Upper lobe of right lung (tissue), 1 donor: ENCODE results near the gene VSIG10L. TPM values are rescaled to one million over a fixed set of nuclear protein-coding genes. Genes with fewer than 3 reads are reported as not detected.

ENCODE experiments used
- ATAC-seq: fragments of 200-7000 bp; cut with Tn5 transposase; one replicate; pipeline ENCODE4 v1.9.1; 2020; ENCODE audit warnings: mild to moderate bottlenecking, moderate library complexity
- DNase-seq: peaks from one replicate; pipeline ENCODE4 v3.0.0-alpha.2; 2020
- H3K27ac ChIP-seq: fragments of 200-600 bp; one replicate; pipeline ENCODE4 v1.8.0; 2022
- H3K27me3 ChIP-seq: fragments of 200-600 bp; one replicate; pipeline ENCODE4 v1.8.0; 2022; ENCODE audit warnings: mild to moderate bottlenecking
- H3K36me3 ChIP-seq: fragments of 200-600 bp; one replicate; pipeline ENCODE4 v1.8.0; 2022
- H3K4me1 ChIP-seq: fragments of 200-600 bp; one replicate; pipeline ENCODE4 v1.8.0; 2022
- H3K4me3 ChIP-seq: fragments of 200-600 bp; one replicate; pipeline ENCODE4 v1.8.0; 2022; ENCODE audit warnings: mild to moderate bottlenecking
- H3K9me3 ChIP-seq: fragments of 200-600 bp; one replicate; pipeline ENCODE4 v1.8.0; 2022
- intact Hi-C: fragments of 100-400 bp; cut with DNase I; formaldehyde crosslinking; loops from one replicate; pipeline ENCODE4 v1.11.0; 2022
- total RNA-seq: library from RNA; stranded (reverse); fragmentation: NEBNext Ultra II Directional; extraction: Animal tissue kit (Norgen Biotek cat#: 25700); gene quantifications from one replicate; pipeline ENCODE4 v1.2.1, GENCODE V29; 2021
- TF ChIP-seq, protein P1 (sequence below): fragments of 200-600 bp; IDR thresholded peaks from one replicate; pipeline ENCODE4 v1.8.0; 2022; ENCODE audit warnings: antibody characterized with exemption
- donor health status: DM: no; HTN: yes; CAD: no; lungs with severe emphysema.

The VSIG10L gene
- total RNA-seq, 1 donor from 2014 or later, result 2.1 TPM

- DNase-seq (no peak), ATAC-seq (no peak)
- H3K36me3 ChIP-seq, result no peaks in the 10 kb centered on the region
- H3K4me1 ChIP-seq, result no peaks in the 10 kb centered on the region
- no peak overlapping the region for H3K27ac ChIP-seq
- H3K9me3 ChIP-seq, result no peaks in the 10 kb centered on the region
- no peak overlapping the region for H3K4me3 ChIP-seq
- peaks cover 13% of the 10 kb centered on the region for H3K27me3 ChIP-seq
- TF ChIP-seq, protein P1, sequence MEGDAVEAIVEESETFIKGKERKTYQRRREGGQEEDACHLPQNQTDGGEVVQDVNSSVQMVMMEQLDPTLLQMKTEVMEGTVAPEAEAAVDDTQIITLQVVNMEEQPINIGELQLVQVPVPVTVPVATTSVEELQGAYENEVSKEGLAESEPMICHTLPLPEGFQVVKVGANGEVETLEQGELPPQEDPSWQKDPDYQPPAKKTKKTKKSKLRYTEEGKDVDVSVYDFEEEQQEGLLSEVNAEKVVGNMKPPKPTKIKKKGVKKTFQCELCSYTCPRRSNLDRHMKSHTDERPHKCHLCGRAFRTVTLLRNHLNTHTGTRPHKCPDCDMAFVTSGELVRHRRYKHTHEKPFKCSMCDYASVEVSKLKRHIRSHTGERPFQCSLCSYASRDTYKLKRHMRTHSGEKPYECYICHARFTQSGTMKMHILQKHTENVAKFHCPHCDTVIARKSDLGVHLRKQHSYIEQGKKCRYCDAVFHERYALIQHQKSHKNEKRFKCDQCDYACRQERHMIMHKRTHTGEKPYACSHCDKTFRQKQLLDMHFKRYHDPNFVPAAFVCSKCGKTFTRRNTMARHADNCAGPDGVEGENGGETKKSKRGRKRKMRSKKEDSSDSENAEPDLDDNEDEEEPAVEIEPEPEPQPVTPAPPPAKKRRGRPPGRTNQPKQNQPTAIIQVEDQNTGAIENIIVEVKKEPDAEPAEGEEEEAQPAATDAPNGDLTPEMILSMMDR, result no peak
- intact Hi-C loops, result no loop called here
Measured at GRCh38 chr19:51289635-51290034, 52.3 kb downstream of the VSIG10L start.

GRCh38 chr19:51285682-51286081 is 56.3 kb downstream of the VSIG10L start:
- Histone ChIP-seq H3K27me3 (peaks cover 4% of the 10 kb centered on the region), H3K9me3 (no peaks in the 10 kb centered on the region), H3K36me3 (no peaks in the 10 kb centered on the region), H3K4me3 (no peak overlapping the region), H3K4me1 (no peaks in the 10 kb centered on the region), H3K27ac (no peak overlapping the region)
- ATAC-seq (no peak), DNase-seq (no peak)
- TF ChIP-seq, protein P1, result no peak
- intact Hi-C loops, result no loop called here

DNA sequence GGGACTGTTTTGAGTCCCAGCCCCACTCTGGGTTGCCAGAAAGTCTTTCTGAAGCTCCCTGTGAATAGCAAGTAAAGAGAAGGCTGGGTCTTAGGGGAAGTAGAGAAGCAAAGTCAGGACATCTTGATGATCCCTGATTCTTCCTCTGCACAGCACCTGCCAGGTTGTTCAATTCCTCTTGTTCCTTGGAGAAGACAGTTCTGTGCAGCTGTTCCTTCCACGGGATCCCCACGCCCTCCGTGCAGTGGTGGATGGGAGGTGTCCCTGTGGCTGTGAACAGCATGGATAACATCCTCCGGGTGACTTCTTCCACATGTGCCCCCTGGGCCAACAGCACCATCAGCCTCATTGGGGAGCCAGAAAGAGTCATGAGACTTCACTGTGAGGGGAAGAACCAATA is 59.6 kb downstream of the VSIG10L start:
- Histone ChIP-seq H3K27ac (no peak overlapping the region), H3K27me3 (peaks cover 4% of the 10 kb centered on the region), H3K9me3 (no peaks in the 10 kb centered on the region), H3K4me1 (no peaks in the 10 kb centered on the region), H3K4me3 (no peak overlapping the region), H3K36me3 (no peaks in the 10 kb centered on the region)
- TF ChIP-seq, protein P1, result no peak
- DNase-seq (no peak), ATAC-seq (no peak)
- intact Hi-C loops, result no loop called here

Other genes with a start within 250 kb of the VSIG10L start
- gene CTU1, start 233.7 kb downstream of the VSIG10L start, total RNA-seq, result 8.5 TPM
- gene SIGLEC9, start 217.2 kb downstream of the VSIG10L start, total RNA-seq, result 14.5 TPM
- 11.0 TPM for gene SIGLEC7, start 199.8 kb downstream of the VSIG10L start, total RNA-seq
- 20.7 TPM for gene CD33, start 117.1 kb downstream of the VSIG10L start, total RNA-seq
- gene SIGLECL1, start 91.1 kb downstream of the VSIG10L start, total RNA-seq, result not detected
- gene IGLON5, start 30.5 kb downstream of the VSIG10L start, total RNA-seq, result not detected
- 54.5 TPM for gene ETFB, start 24.2 kb upstream of the VSIG10L start, total RNA-seq
- gene CLDND2, start 26.9 kb upstream of the VSIG10L start, total RNA-seq, result 0.64 TPM
- gene NKG7, start 30.5 kb upstream of the VSIG10L start, total RNA-seq, result 25.1 TPM
- not detected for gene LIM2, start 45.8 kb upstream of the VSIG10L start, total RNA-seq
- gene C19orf84, start 48.5 kb upstream of the VSIG10L start, total RNA-seq, result not detected
- 12.6 TPM for gene SIGLEC10, start 75.5 kb upstream of the VSIG10L start, total RNA-seq
- 2.1 TPM for gene SIGLEC8, start 116.3 kb upstream of the VSIG10L start, total RNA-seq
- not detected for gene CEACAM18, start 136.4 kb upstream of the VSIG10L start, total RNA-seq
- gene SIGLEC12, start 159.7 kb upstream of the VSIG10L start, total RNA-seq, result 3.7 TPM
- gene SIGLEC6, start 189.5 kb upstream of the VSIG10L start, total RNA-seq, result 9.4 TPM
- gene ZNF175, start 229.1 kb upstream of the VSIG10L start, total RNA-seq, result 13.8 TPM